ENCODE measurements around the gene KCNB1.

- TF ChIP-seq CTCF (conservative IDR thresholded peaks at IDR 0.05 in 1 of 2, IDR thresholded peaks at IDR 0.05 in 1 of 2; ENCODE audit: low read depth in 1 of 2, low read length in 2 of 2), result no peak
- no peak for TF ChIP-seq EZH2 (IDR thresholded peaks at IDR 0.05; ENCODE audit: low read length, missing control alignments)
Measured at GRCh38 chr20:49452011-49452482, 30.4 kb downstream of the KCNB1 start.

Data from fibroblast of lung (primary cell).